GM18951 (cell line): ENCODE data around the gene HEATR3.

Experiments used
- POLR2A ChIP-seq: IDR thresholded peaks from 4 replicates; pipeline ENCODE4 v1.6.1; 2011; ENCODE audit warnings: mild to moderate bottlenecking; ENCODE audit not compliant: insufficient read length, insufficient read depth; ENCODE audit errors: extremely low read depth
- in situ Hi-C: fragments of 300-500 bp; cut with MboI; formaldehyde crosslinking; loops from one replicate; pipeline ENCODE4 v1.12.0; 2022; ENCODE audit warnings: low sequenced_read_pairs, mixed read lengths, inconsistent platforms; ENCODE audit not compliant: unreplicated experiment

The HEATR3 gene

DNA sequence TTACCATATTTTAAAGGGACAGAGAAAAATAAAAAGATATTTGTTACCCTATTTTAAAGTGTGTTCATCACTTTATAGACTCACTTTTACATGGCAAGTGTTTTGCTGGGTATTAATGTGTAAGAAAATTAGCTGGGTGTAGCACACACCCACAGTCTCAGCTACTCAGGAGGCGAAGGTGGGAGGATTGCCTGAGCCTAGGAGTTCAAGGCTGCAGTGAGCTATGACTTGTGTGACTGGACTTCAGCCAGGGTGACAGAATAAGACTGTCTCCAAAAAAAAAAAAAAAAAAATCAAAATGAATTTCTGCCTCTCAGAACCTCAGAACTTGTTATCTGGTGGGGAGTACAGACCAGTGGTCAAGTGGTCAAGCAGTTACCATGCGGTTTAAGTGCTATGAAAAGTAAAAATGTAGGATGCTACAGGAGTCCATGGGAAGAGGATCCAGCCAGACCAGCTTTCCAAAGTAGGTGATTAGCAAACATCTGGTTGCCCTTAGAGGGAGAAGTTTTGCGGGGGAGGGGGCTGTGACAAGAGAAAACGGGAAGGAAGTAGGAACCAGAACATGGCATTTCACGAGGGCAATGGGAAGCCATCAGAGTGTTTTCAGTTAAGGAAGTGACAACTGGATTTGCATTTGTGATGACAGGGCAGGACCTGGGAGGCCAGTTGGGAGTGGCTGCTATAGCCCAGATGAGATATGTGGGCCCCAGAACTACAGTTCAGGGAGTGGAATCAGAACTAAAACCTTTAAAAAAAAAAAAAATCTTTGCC, 26.8 kb upstream of the HEATR3 start:
- in situ Hi-C loops, result no loop called here
- TF ChIP-seq POLR2A, result no peak

DNA sequence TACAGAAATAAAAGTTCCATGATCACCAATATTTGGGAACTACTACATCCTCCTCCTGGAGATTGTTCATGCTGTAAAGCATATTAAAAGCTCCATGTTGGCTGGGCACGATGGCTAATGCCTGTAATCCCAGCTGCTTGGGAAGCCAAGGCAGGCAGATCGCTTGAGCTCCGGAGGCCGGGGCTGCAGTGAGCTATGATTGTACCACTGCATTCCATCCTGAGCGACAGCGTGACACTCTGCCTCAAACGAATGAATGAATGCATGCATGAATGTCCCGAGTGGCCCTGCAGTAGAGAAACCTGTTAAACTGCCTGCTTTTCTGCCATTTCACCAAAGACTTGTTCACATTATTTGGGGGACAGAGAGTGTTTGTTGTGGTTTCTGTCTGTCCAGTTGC, 25.8 kb upstream of the HEATR3 start:
- in situ Hi-C loops, result no loop called here
- no peak for TF ChIP-seq POLR2A

DNA sequence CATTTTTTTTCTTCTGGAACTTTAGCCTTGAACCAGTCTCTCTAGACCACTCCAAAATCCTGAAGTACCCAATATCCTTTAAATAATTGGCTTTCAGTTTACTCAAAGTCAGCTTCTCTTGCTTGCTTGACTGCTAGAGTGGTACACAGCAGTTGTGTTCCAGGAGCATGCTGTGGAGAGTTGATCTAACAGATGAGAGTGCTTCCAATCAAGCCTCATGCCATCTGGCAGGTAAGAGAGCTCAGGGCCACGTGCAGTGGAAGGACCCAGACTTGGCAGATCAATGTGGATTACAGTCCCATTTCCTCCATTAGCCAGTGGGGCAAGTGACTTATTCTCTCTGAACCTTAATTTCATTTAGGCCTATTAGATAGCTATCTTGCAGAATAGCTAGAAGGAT, 25.1 kb upstream of the HEATR3 start:
- no peak for TF ChIP-seq POLR2A
- in situ Hi-C loops, result no loop called here

DNA sequence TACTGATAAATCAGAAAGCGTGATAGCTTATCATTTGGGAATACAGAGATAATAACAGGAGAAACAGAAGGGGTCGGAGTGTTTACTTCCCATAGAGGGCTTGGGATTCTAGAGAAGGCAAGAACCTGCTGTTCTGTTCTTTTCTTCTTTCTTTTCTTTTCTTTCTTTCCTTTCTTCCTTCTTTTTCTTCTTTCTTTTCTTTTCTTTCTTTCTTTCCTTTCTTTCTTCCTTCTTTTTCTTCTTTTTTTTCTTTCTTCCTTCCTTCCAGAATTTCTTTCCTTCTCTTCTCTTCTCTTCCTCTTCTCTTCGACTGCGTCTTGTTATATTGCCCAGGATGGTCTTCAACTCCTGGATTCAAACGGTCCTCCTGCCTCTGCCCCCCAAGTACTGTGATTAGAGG, 22.4 kb upstream of the HEATR3 start:
- in situ Hi-C loops, result no loop called here

DNA sequence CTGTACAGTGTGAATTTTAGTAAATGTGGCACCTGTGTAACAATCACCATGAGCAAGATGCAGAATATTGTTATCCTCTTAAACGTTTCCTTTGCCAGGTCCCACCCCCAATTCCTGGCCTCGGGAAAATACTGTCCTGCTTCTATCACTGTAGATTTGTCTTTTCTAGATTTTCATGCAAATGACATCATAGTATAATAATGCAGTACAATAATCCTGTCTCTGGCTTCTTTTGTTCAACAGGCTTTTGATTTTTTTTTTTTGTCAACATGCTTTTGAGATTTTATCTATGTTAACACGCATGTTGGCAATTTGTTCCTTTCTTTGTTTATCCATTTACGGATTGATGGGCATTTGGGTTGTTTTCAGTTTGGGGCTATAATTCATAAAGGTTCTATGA, 20.4 kb upstream of the HEATR3 start:
- in situ Hi-C loops, result no loop called here

More for the DNA sequence above, 22.4 kb upstream of the HEATR3 start:
- TF ChIP-seq POLR2A, result no peak

DNA sequence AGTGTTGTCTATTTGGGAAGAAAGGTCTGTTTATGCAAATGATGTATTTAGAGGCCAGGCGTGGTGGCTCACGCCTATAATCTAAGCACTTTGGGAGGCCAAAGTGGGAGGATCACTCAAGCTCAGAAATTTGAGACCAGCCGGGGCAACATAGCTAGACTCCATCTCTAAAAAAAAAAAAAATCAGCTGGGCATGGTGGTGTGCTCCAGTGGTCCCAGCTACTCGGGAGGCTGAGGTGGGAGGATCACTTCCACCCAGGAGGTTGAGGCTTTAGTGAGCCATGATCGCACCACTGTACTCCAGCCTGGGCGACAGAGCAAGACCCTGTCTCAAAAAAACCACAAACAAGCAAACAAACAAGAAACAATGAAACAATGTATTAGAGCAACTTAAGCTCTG, 18.9 kb upstream of the HEATR3 start:
- in situ Hi-C loops, result no loop called here
- TF ChIP-seq POLR2A, result no peak

More for the DNA sequence above, 20.4 kb upstream of the HEATR3 start:
- TF ChIP-seq POLR2A, result no peak

DNA sequence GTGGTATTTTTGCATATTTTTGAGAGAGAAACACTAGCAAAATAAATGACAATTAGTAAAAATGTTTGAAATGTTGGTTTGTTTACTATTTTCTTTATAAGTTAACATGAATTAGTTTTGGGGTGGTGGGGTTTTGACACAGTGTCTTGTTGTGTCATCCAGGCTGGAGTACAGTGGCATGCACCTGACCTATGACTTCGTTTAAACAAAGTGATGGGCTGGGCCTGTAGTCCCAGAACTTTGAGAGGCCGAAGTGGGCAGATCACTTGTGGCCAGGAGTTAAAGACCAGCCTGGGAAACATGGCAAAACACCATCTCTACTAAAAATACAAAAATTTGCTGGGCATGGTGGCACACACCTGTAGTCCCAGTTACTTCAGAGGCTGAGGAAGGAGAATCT, 17.9 kb upstream of the HEATR3 start:
- no peak for TF ChIP-seq POLR2A
- in situ Hi-C loops, result no loop called here

DNA sequence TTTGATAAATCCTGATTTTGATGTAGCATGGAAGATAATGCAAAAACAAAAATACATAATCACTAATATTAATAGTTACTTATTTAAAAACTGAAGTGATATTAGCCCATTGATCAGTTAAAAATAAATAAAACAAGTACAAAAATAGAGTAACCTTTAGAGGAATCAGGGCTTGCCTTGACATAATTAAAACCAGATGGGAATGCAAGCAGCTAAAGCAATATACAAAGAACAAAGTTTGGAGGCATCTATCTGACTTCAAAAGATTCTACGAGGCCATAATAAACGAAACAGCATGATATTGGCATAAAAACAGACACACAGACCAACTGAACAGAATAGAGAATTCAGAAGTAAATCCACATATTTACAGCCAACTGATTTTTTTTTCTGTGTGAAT, 15.0 kb upstream of the HEATR3 start:
- no peak for TF ChIP-seq POLR2A
- in situ Hi-C loops, result no loop called here

DNA sequence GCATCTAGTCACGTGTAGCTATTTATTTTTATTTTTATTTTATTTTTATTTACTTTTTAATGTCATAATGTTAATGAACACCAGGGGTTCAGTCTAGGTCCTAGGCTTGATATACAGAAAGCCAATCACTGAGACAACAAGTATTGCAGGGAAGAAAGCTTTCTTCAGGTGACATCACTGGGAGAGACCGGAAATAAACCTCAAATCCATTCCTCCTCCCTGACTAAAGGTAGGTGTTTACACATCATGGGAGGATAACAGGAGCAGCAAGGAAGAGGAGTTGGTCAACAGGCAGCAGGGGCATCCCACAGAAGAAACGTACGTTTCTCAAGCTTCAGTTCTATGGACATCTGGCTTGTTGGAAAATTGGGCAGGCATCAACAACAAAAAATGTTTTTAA, 9.5 kb upstream of the HEATR3 start:
- in situ Hi-C loops, result no loop called here
- no peak for TF ChIP-seq POLR2A

DNA sequence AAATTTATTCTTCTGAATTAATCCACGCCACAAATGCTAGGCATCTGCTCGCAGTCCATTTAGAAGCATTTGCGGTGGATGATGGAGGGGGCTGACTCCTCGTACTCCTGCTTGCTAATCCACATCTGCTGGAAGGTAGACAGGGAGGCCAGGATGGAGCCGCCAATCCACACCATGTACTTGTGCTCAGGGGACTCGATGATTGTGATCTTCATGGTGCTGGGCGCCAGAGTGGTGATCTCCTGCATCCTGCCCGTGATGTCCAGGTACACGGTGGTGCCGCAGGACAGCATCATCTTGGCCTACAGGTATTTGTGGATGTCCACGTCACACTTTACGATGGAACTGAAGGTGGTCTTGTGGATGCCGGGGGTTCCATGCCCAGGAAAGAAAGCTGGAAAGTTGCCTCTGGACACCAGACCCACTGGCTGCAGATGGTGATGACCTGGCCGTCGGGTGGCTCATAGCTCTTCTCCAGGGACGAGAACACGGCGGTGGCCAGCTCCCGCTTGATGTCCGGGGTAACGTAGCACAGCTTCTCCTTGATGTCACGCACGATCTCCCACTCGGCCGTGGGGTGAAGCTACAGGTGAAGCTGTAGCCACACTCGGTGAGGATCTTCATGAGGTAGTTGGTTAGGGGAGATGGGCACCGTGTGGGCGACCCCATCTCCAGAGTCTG, 7.5 kb upstream of the HEATR3 start:
- no peak for TF ChIP-seq POLR2A
- in situ Hi-C loops, result no loop called here

DNA sequence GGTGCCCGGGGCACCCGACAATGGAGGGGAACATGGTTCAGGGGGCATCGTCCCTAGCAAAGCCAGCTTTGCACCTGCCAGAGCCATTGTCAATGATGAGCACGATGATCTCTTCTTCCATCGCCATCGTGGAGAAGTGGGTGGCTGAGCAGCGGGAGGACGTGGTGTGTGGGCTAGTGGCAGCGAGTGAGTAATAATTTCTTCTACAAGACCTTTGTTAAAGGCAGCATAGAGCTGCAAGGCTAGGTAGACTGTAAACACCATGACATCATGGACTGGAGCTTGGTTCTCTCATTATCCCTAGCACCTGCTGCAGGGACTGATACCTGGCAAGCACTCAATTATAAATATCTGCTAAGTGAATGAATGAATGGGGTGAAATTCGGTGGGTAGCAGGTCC, 6.7 kb upstream of the HEATR3 start:
- no peak for TF ChIP-seq POLR2A
- in situ Hi-C loops, result no loop called here

DNA sequence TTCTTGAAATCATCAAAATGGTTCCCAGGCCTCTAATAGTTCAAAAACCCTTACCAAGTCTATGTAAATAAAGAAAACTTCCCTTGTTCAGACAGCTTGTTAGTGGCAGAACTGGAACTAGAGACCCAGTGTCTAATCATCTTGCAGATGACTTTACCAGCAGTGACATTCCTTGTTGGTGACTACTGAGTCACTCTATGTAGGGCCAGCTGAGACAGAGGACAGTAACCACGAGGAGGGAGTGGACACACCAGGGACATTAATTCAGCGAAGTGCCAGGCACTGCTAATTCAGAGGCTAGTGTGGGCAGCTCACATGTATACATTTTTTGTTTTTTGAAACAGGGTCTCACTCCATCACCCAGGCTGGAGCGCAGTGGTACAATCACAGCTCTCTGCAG, 6.1 kb upstream of the HEATR3 start:
- TF ChIP-seq POLR2A, result no peak
- in situ Hi-C loops, result loop anchor here (10.0 kb wide), 1 partner anchor 145 kb away; no protein-coding TSS in a partner anchor

DNA sequence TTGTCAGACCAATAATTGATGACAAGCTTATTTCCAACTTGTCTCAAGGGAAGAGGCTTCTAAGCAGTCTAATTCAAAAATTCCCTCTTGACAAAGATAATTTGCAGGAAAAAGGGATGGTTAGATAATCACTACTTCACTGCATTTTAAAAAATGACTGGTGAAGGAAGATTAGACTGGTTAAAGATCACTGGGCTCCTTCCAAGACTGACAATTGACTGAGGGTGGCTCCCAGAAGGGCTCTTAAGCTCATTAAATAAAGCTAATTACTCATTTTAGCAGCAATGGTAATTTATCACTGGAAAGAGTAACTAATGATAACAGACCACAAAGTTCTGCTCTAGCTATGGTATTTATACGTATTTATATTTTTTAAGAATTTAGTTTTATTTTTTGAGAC, 4.4 kb upstream of the HEATR3 start:
- in situ Hi-C loops, result loop anchor here (10.0 kb wide), 1 partner anchor 143 kb away; no protein-coding TSS in a partner anchor
- TF ChIP-seq POLR2A, result no peak

DNA sequence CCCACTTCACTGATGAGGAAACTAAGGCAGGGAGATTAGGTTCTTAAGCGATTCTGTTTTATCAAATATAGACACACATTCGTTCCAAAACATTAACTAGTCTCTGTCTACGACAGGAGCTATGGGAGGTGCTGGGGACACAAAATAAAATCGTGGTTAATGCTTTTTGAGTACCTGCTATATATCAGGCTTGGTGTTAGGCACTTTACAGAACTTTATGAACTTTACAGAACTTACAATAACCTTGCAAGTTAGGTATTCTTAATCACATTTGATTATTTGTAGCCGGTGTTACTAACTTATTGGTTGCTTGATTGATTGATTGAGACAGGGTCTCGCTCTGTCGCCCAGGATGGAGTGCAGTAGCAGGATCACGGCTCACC, 538 bp upstream of the HEATR3 start:
- in situ Hi-C loops, result loop anchor here (10.0 kb wide), 1 partner anchor 140 kb away; no protein-coding TSS in a partner anchor

DNA sequence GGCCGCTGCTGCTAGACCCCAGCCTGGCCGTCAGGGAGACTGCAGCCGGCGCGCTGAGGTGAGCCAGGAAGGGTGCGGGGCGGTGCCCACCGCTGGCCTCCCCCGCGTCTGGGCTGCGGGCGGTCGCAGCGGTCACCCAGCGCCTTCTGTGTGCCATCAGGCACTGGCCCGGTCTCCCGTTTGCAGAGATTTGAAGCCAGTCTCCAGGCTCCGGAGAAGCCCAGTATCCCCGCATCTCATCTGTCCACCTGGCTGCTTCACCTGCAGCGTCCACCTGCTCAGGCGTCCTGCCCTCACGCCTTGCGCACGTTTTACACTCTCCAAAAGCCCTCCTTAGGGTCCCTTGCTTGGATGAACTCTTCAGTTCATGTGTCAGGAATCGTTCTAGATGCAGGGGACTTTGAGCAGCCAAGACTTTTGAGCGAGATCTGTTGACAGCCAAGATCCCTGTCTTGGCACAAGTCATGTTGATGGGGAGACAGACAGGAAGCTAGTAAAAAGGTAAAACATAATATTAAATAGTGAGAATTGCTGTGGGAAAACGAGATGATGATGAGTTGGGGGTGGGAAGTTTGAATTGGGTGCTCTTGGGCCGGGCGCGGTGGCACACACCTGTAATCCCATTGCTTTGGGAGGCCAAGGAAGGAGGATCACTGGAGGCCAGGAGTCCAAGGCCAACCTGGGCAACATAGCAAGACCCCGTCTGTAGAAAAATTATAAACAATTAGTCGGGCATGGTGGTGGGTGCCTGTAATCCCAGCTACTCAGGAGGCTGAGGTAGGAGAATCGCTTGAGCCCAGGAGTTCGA, 916 bp downstream of the HEATR3 start:
- in situ Hi-C loops, result loop anchor here (10.0 kb wide), 1 partner anchor 138 kb away; no protein-coding TSS in a partner anchor
- no peak for TF ChIP-seq POLR2A

More for the DNA sequence above, 538 bp upstream of the HEATR3 start:
- no peak for TF ChIP-seq POLR2A
